OCI-LY3 (cell line): ENCODE results near the gene PROM1.

ENCODE experiments used
- CTCF ChIP-seq: fragments of 200-600, 300-600 bp; sonication (generic); IDR thresholded peaks from 2 replicates; pipeline ENCODE4 v1.5.1; 2014; ENCODE audit warnings: antibody characterized with exemption, low read length, low read depth
- EZH2phosphoT487 ChIP-seq: fragments of 200-600 bp; shearing (Covaris generic); IDR thresholded peaks from 2 replicates; pipeline ENCODE4 v1.6.1; 2018; ENCODE audit warnings: antibody characterized with exemption, mixed run types, low read depth

GRCh38 chr4:16027626-16028025, 56.2 kb downstream of the PROM1 start:
- no peak for TF ChIP-seq CTCF
- no peak for TF ChIP-seq EZH2phosphoT487
